K562 (cell line): ENCODE data around the gene DPF1. TPM values are rescaled to one million over a fixed set of nuclear protein-coding genes. Genes with fewer than 3 reads are reported as not detected.

Source experiments
- ARID3B ChIP-seq: fragments of 250-450 bp; sonication (Bioruptor Pico); IDR thresholded peaks from 2 replicates; pipeline ENCODE4 v1.4.0; 2020; ENCODE audit warnings: borderline replicate concordance
- CBFA2T3 ChIP-seq: fragments of 450-650 bp; IDR thresholded peaks from 2 replicates; pipeline ENCODE4 v1.6.1; 2017
- COPS2 ChIP-seq: fragments of 450-650 bp; conservative IDR thresholded peaks from 2 replicates; pipeline ENCODE4 v1.6.1; 2016; ENCODE audit warnings: mild to moderate bottlenecking, moderate library complexity
- E2F6 ChIP-seq, 2 experiments: IDR thresholded peaks; 2 replicates each; pipeline ENCODE4 v1.6.1; 2011; ENCODE audit warnings: borderline replicate concordance in 1 of 2, control low read depth in 1 of 2, low read depth in 1 of 2, low read length in 1 of 2, mild to moderate bottlenecking in 1 of 2, mixed read lengths in 1 of 2, moderate library complexity in 1 of 2; ENCODE audit not compliant: insufficient read depth in 1 of 2, insufficient read length in 1 of 2, poor library complexity in 1 of 2, severe bottlenecking in 1 of 2; ENCODE audit errors: extremely low read depth in 1 of 2
- MYC ChIP-seq, 2 experiments: fragments of 250-450 bp in 1 of 2; sonication (Bioruptor Pico) in 1 of 2; IDR thresholded peaks; 2 replicates each; pipeline versions ENCODE4 v1.5.1 to v1.6.1; 2012 to 2021; ENCODE audit warnings: low read depth in 2 of 2, borderline replicate concordance in 1 of 2, improper control_type of control experiment in 1 of 2, low read length in 1 of 2, mild to moderate bottlenecking in 1 of 2, moderate library complexity in 1 of 2
- NR4A1 ChIP-seq, 2 experiments: fragments of 250-450 bp in 1 of 2; fragments of 450-650 bp in 1 of 2; sonication (Bioruptor Pico) in 1 of 2; IDR thresholded peaks; 2 replicates each; pipeline versions ENCODE4 v1.4.0 to v1.6.1; 2016 to 2020; ENCODE audit warnings: mild to moderate bottlenecking in 2 of 2, missing compliant biosample characterization in 1 of 2, missing genetic modification characterization in 1 of 2, moderate library complexity in 1 of 2
- PKNOX1 ChIP-seq: fragments of 450-650 bp; IDR thresholded peaks from 2 replicates; pipeline ENCODE4 v1.6.1; 2016
- TEAD1 ChIP-seq, 2 experiments: fragments of 450-650 bp in 1 of 2; sonication (generic) in 1 of 2; formaldehyde crosslinking; IDR thresholded peaks; 2 replicates each; pipeline versions ENCODE4 v1.4.0 to v1.8.0; 2020 to 2022; ENCODE audit warnings: mild to moderate bottlenecking in 2 of 2, missing genetic modification reagents in 1 of 2
- U2AF1 ChIP-seq: fragments of 200-400 bp; formaldehyde crosslinking; optimal IDR thresholded peaks from 2 replicates; pipeline ENCODE3; 2017; ENCODE audit warnings: mild to moderate bottlenecking, low read depth, low read length, moderate library complexity
- VEZF1 ChIP-seq: fragments of 200-800 bp; sonication (Bioruptor generic); IDR thresholded peaks from 2 replicates; pipeline ENCODE4 v1.6.1; 2017; ENCODE audit warnings: missing genetic modification characterization, missing compliant biosample characterization
- ZMIZ1 ChIP-seq, 2 experiments: fragments of 150-350 bp in 1 of 2; IDR thresholded peaks; 2 replicates each; pipeline ENCODE4 v1.6.1; 2012 to 2016; ENCODE audit warnings: low read depth in 2 of 2, low read length in 2 of 2, mild to moderate bottlenecking in 1 of 2, moderate library complexity in 1 of 2
- ZNF449 ChIP-seq: fragments of 250-450 bp; sonication (Bioruptor Pico); IDR thresholded peaks from 2 replicates; pipeline ENCODE4 v1.8.0; 2022; ENCODE audit warnings: moderate library complexity, mild to moderate bottlenecking, inconsistent platforms
- ZNF696 ChIP-seq: fragments of 250-450 bp; sonication (Bioruptor Pico); conservative IDR thresholded peaks from 2 replicates; pipeline ENCODE4 v1.4.0; 2020; ENCODE audit warnings: mild to moderate bottlenecking, moderate library complexity
- polyA plus RNA-seq, 8 experiments: library from polyadenylated mRNA; depleted of rRNA in 4 of 8; stranded (reverse) in 5 of 8; unstranded in 3 of 8; fragments of >200 nt; fragmentation: Nextera tagmentation in 2 of 8; fragmentation: Illumina TruSeq in 1 of 8; extraction: Ambion mirVana in 2 of 8; extraction: Trizol in 1 of 8; gene quantifications; 2 replicates each; pipeline versions ENCODE4 v1.2.1 to v1.2.3, GENCODE V29; 2011 to 2014; ENCODE audit warnings: inconsistent platforms in 1 of 8, missing spikeins in 1 of 8
- total RNA-seq, 7 experiments: library from RNA; depleted of rRNA in 6 of 7; stranded (reverse); fragments of >200 nt in 6 of 7; fragmentation: Illumina TruSeq in 2 of 7; extraction: Trizol in 2 of 7; gene quantifications; 2 replicates each; pipeline versions ENCODE4 v1.2.1 to v1.2.3, GENCODE V29; 2011 to 2021; ENCODE audit warnings: low replicate concordance in 1 of 7

The DPF1 gene
- total and polyA plus RNA-seq, 9 of the 15 experiments (the other 6 are each of a cell fraction or from before 2014, with no cell fraction given) = 0.10 to 5.7 (median 3.1) TPM

- TF ChIP-seq MYC (IDR thresholded peaks at IDR 0.05; ENCODE audit: low read depth, low read length) (peak; percentile 69; the same call in 1 of the 2 replicates), MYC (CRISPR knock-in tag; IDR thresholded peaks at IDR 0.05; ENCODE audit: borderline replicate concordance, low read depth) (no peak), TEAD1 (CRISPR knock-in tag; IDR thresholded peaks at IDR 0.05) (peak in 1 of 2 experiments; percentile 34; a peak in 1 of 4 replicates), ARID3B (CRISPR knock-in tag) (no peak), CBFA2T3 (peak; percentile 44), U2AF1 (no peak), ZNF449 (CRISPR knock-in tag) (no peak), PKNOX1 (peak; percentile 72; the same call in 1 of the 2 replicates), COPS2 (no peak), ZNF696 (CRISPR knock-in tag) (no peak), VEZF1 (CRISPR knock-in tag) (peak; percentile 80), E2F6 (IDR thresholded peaks at IDR 0.05; ENCODE audit: borderline replicate concordance in 1 of 2, extremely low read depth in 1 of 2, insufficient read depth in 1 of 2, insufficient read length in 1 of 2, low read depth in 1 of 2, low read length in 1 of 2, poor library complexity in 1 of 2, severe bottlenecking in 1 of 2) (peak; percentile 36 to 49), ZMIZ1 (IDR thresholded peaks at IDR 0.05; ENCODE audit: low read depth in 2 of 2, low read length in 2 of 2) (no peak), NR4A1 (CRISPR knock-in tag; IDR thresholded peaks at IDR 0.05) (no peak), NR4A1 (tag; IDR thresholded peaks at IDR 0.05) (no peak)
Observed at GRCh38 chr19:38224014-38224862, at the start of gene DPF1 (continued).
